GM12878 (cell line): ENCODE data around the gene NAP1L2. TPM values are rescaled to one million over a fixed set of nuclear protein-coding genes. Genes with fewer than 3 reads are reported as not detected.

ENCODE experiments used
- ATAC-seq: fragments of 200-7000 bp; cut with Tn5 transposase; 3 replicates; pipeline ENCODE4 v1.9.1; 2020; ENCODE audit warnings: mild to moderate bottlenecking, moderate library complexity
- BruUV-seq: library from RNA; stranded (reverse); fragments of 400-500 nt; replicated peaks from 2 replicates; lab custom pipeline; 2021; lab: Mats Ljungman, UMichigan
- CTCF ChIA-PET: fragments of 300-600 bp; sonication (Branson Sonifier 250); formaldehyde crosslinking; extraction: SDS; loops from one replicate; lab custom pipeline; 2021; ENCODE audit warnings: inconsistent platforms; lab: Yijun Ruan, JAX
- POLR2A ChIA-PET: fragments of 350-600 bp; formaldehyde crosslinking; extraction: SDS; loops from one replicate; lab custom pipeline; 2021; ENCODE audit warnings: inconsistent platforms; lab: Charles Lee
- RAD21 ChIA-PET: fragments of 300-600 bp; sonication (Branson Sonifier 250); formaldehyde crosslinking; loops from one replicate; lab custom pipeline; 2023; ENCODE audit warnings: antibody characterized with exemption; ENCODE audit not compliant: unreplicated experiment; lab: Charles Lee
- SMC1A ChIA-PET: fragments of 300-600 bp; sonication (Branson Sonifier 250); formaldehyde crosslinking; loops from one replicate; lab custom pipeline; 2023; ENCODE audit not compliant: unreplicated experiment, uncharacterized antibody; lab: Charles Lee
- DNase-seq: peaks from one replicate; pipeline ENCODE4 v3.0.0-alpha.2; 2011; ENCODE audit warnings: low read depth, low spot score
- FAIRE-seq: peaks from 3 replicates; lab custom pipeline; 2011; peaks lifted over from hg19 to GRCh38; lab: Jason Lieb, UNC
- H2AFZ ChIP-seq: 2 replicates; pipeline ENCODE4 v1.6.0; 2011; ENCODE audit warnings: low read depth, low read length, control low read depth; ENCODE audit not compliant: control insufficient read depth
- H3K27ac ChIP-seq: 2 replicates; pipeline ENCODE4 v1.5.1; 2011; ENCODE audit warnings: control low read depth; ENCODE audit not compliant: control insufficient read depth, insufficient read depth
- H3K27me3 ChIP-seq, 2 experiments: replicated peaks in 1 of 2; 2 replicates each; pipeline versions ENCODE4 v1.6.0 to v1.6.1; 2011; ENCODE audit warnings: low read length in 1 of 2; ENCODE audit not compliant: control insufficient read depth in 2 of 2, insufficient read depth in 2 of 2
- H3K36me3 ChIP-seq, 2 experiments: 2 replicates each; pipeline ENCODE4 v1.5.1; 2011; ENCODE audit warnings: low read length in 1 of 2; ENCODE audit not compliant: control insufficient read depth in 2 of 2, insufficient read depth in 2 of 2
- H3K4me1 ChIP-seq: 2 replicates; pipeline ENCODE4 v1.6.1; 2011; ENCODE audit warnings: mild to moderate bottlenecking, low read length, moderate library complexity, mixed read lengths; ENCODE audit not compliant: control insufficient read depth, insufficient read depth
- H3K4me2 ChIP-seq: 2 replicates; pipeline ENCODE4 v1.6.0; 2011; ENCODE audit warnings: control low read depth; ENCODE audit not compliant: control insufficient read depth, insufficient read depth
- H3K4me3 ChIP-seq: fragments of 200-600 bp; sonication (generic); 2 replicates; pipeline ENCODE4 v1.5.1; 2016
- H3K79me2 ChIP-seq: 2 replicates; pipeline ENCODE4 v1.6.0; 2011; ENCODE audit warnings: low read length; ENCODE audit not compliant: control insufficient read depth, insufficient read depth
- H3K9ac ChIP-seq: 2 replicates; pipeline ENCODE4 v1.8.0; 2011; ENCODE audit warnings: low read length, control low read depth, mixed read lengths; ENCODE audit not compliant: control insufficient read depth, insufficient read depth
- H3K9me3 ChIP-seq: replicated peaks from 3 replicates; pipeline ENCODE4 v1.5.1; 2011; ENCODE audit warnings: mild to moderate bottlenecking, low read length; ENCODE audit not compliant: control insufficient read depth, insufficient read depth
- H4K20me1 ChIP-seq: 2 replicates; pipeline ENCODE4 v1.6.0; 2011; ENCODE audit not compliant: control insufficient read depth, insufficient read depth
- ESRRA ChIP-seq: IDR thresholded peaks from 2 replicates; pipeline ENCODE4 v1.6.1; 2012; ENCODE audit warnings: mild to moderate bottlenecking, low read length, improper control_type of control experiment
- FOXK2 ChIP-seq: fragments of 450-650 bp; IDR thresholded peaks from 2 replicates; pipeline ENCODE4 v1.6.1; 2017; ENCODE audit warnings: mild to moderate bottlenecking, moderate library complexity
- MTA3 ChIP-seq: IDR thresholded peaks from 2 replicates; pipeline ENCODE4 v1.6.1; 2012; ENCODE audit warnings: low read length, inconsistent platforms, borderline replicate concordance
- NFYA ChIP-seq: IDR thresholded peaks from 2 replicates; pipeline ENCODE4 v1.6.1; 2011; ENCODE audit warnings: low read depth, mild to moderate bottlenecking, low read length, improper control_type of control experiment, borderline replicate concordance
- RB1 ChIP-seq: fragments of 450-650 bp; formaldehyde crosslinking; IDR thresholded peaks from 2 replicates; pipeline ENCODE4 v1.6.1; 2017; ENCODE audit warnings: mild to moderate bottlenecking, borderline replicate concordance
- RUNX3 ChIP-seq: IDR thresholded peaks from 2 replicates; pipeline ENCODE4 v1.6.1; 2012; ENCODE audit warnings: low read length, inconsistent platforms
- SPI1 ChIP-seq: IDR thresholded peaks from 2 replicates; pipeline ENCODE4 v1.6.1; 2011; ENCODE audit warnings: low read depth, mild to moderate bottlenecking, low read length, moderate library complexity, borderline replicate concordance; ENCODE audit not compliant: insufficient read depth
- TCF7 ChIP-seq: IDR thresholded peaks from 2 replicates; pipeline ENCODE4 v1.6.1; 2014; ENCODE audit warnings: antibody characterized with exemption, borderline replicate concordance
- ZNF217 ChIP-seq: fragments of 450-650 bp; IDR thresholded peaks from 2 replicates; pipeline ENCODE4 v1.6.1; 2017; ENCODE audit warnings: antibody characterized with exemption, mild to moderate bottlenecking
- WGBS: methylation state at CpG from one replicate; pipeline ENCODE4 v1.1.6; 2016; ENCODE audit warnings: low lambda C conversion rate; ENCODE audit not compliant: insufficient replicate concordance, insufficient coverage; ENCODE audit errors: missing lambda C conversion rate; 5-methylcytosine and 5-hydroxymethylcytosine counted together
- in situ Hi-C: fragments of 300-500 bp; cut with MboI; formaldehyde crosslinking; loops from 9 replicates; pipeline ENCODE4 v1.14.3; 2018; ENCODE audit warnings: mixed read lengths
- intact Hi-C: fragments of 100-400 bp; cut with micrococcal nuclease; formaldehyde crosslinking; loops from one replicate; pipeline ENCODE4 v1.14.2; 2022; ENCODE audit not compliant: unreplicated experiment
- polyA plus RNA-seq, 11 experiments: library from polyadenylated mRNA; depleted of rRNA in 4 of 11; unstranded in 6 of 11; stranded (reverse) in 5 of 11; fragments of >200 nt; fragmentation: Nextera tagmentation in 4 of 11; fragmentation: Illumina TruSeq in 1 of 11; extraction: Ambion mirVana in 4 of 11; extraction: Trizol in 1 of 11; gene quantifications; 1 replicate in 1 of 11; 2 replicates in 10 of 11; pipeline versions ENCODE4 v1.2.1 to v1.2.3, GENCODE V29; 2011 to 2016; ENCODE audit warnings: inconsistent platforms in 2 of 11, missing spikeins in 2 of 11, low read depth in 1 of 11
- total RNA-seq, 4 experiments: library from RNA; depleted of rRNA in 3 of 4; stranded (reverse); fragments of >200 nt in 3 of 4; fragmentation: Illumina TruSeq in 1 of 4; extraction: Trizol in 1 of 4; gene quantifications; 2 replicates each; pipeline versions ENCODE4 v1.2.1 to v1.2.3, GENCODE V29; 2013 to 2021

The NAP1L2 gene
- total and polyA plus RNA-seq, 10 of the 15 experiments (the other 5 are each of a cell fraction or from before 2014, with no cell fraction given) = 0.05 to 4.9 (median 3.4) TPM

- TF ChIP-seq SPI1 (no peak), ZNF217 (no peak)
Measured at GRCh38 chrX:73239242-73239641, 24.6 kb upstream of the NAP1L2 start (continued).

- CTCF ChIA-PET = no interaction called here
- no peaks in the 10 kb centered on the region for H4K20me1 ChIP-seq
- in situ Hi-C loops (no loop called here), intact Hi-C loops (no loop called here)
- RAD21 ChIA-PET = no interaction called here
- no TSS peak for BruUV-seq
- TF ChIP-seq NFYA (no peak), MTA3 (no peak), FOXK2 (no peak), SPI1 (no peak), ESRRA (no peak), TCF7 (no peak)
- H3K4me1 ChIP-seq = no peaks in the 10 kb centered on the region
- no peak overlapping the region for H2AFZ ChIP-seq
- H3K4me2 ChIP-seq = no peak overlapping the region
- H3K27ac ChIP-seq = no peak overlapping the region
- H3K9me3 ChIP-seq = no peaks in the 10 kb centered on the region
- SMC1A ChIA-PET = no interaction called here
- no peak overlapping the region for H3K4me3 ChIP-seq
- POLR2A ChIA-PET = no interaction called here
- no peaks in the 10 kb centered on the region for H3K36me3 ChIP-seq
- no peak for ATAC-seq
- DNase-seq = no peak
- FAIRE-seq = no peak
- no peaks in the 10 kb centered on the region for H3K79me2 ChIP-seq
- no peak overlapping the region for H3K9ac ChIP-seq
- WGBS = 4% methylated on average over 3 of the region's 3 CpGs
- H3K27me3 ChIP-seq = no peaks in the 10 kb centered on the region
Measured at GRCh38 chrX:73217621-73218020, 3.0 kb upstream of the NAP1L2 start.

- POLR2A ChIA-PET = no interaction called here
- BruUV-seq = no TSS peak
- no peaks in the 10 kb centered on the region for H3K9me3 ChIP-seq
- H2AFZ ChIP-seq = peak overlapping the region; percentile 59
- DNase-seq = no peak
- WGBS = 23% methylated on average over 8 of the region's 8 CpGs
- no peak overlapping the region for H3K9ac ChIP-seq
- H3K79me2 ChIP-seq = no peaks in the 10 kb centered on the region
- H3K4me3 ChIP-seq = peak overlapping the region; percentile 43; the same call in 1 of the 2 replicates
- H3K27ac ChIP-seq = peak overlapping the region; percentile 52; the same call in 1 of the 2 replicates
- SMC1A ChIA-PET = interaction anchor here (0.9 kb wide), 1 partner anchor 828 kb away, joined by 3 read pairs; no protein-coding TSS in a partner anchor
- no peak overlapping the region for H3K4me2 ChIP-seq
- intact Hi-C loops = no loop called here
- no peaks in the 10 kb centered on the region for H3K4me1 ChIP-seq
- CTCF ChIA-PET = no interaction called here
- no peaks in the 10 kb centered on the region for H3K36me3 ChIP-seq
- H3K27me3 ChIP-seq = no peaks in the 10 kb centered on the region
- in situ Hi-C loops = no loop called here
- RAD21 ChIA-PET = no interaction called here
- H4K20me1 ChIP-seq = no peaks in the 10 kb centered on the region
- ATAC-seq = no peak
- no peak for FAIRE-seq
- 0 out of 2 replicates have a peak, but pooled peaks have one; percentile 10 for TF ChIP-seq RUNX3
- no peak for TF ChIP-seq RB1
Measured at GRCh38 chrX:73215246-73215645, 595 bp upstream of the NAP1L2 start.
